ENCODE measurements around the gene BEAN1. TPM values are rescaled to one million over a fixed set of nuclear protein-coding genes. Genes with fewer than 3 reads are reported as not detected.

Gene BEAN1
- total RNA-seq, 4 donors from 2014 or later = 0.72 to 4.8 (median 2.5) TPM

DNA sequence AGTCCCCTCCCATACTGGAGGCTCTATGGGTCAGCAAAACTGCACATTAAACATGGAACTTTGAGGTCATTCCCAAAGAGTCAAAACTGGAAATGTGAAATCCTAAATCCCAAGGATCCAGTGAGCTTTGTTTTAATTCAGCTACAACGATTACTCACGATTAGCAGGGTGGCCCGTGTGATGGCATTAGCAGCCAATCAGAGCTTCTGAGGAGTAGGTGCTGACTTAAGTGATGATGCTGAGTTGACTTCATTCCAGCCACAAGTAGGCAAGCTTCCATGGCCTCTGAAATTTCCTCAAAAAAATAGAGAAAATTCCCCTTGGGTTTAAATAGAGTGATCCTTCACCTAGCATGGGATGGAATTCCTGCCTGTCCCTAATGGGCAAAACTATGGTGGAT, 28.1 kb upstream of the BEAN1 start:
- peaks cover 3% of the 10 kb centered on the region for H3K36me3 ChIP-seq

DNA sequence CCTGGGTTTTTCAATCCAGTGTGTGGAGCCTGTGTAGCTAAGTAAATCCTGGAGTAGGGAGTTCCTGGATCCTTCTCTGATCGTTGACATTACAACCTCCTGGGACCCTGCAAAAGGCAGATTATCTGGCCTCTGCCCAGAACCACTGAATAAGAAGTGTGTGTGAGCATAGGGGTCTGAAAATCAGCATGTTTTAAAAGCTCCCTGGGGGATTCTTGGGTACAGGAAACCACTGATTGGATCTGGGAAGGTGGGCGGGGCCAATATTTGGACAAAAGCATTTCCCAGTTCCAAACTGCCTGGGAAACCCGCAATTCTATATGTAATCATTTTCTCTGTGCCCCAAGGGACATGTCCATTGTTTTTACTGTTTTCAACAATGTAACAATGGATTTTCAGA, 27.2 kb upstream of the BEAN1 start:
- H3K27ac ChIP-seq = no peak overlapping the region
- H3K4me1 ChIP-seq = no peaks in the 10 kb centered on the region
- H3K9me3 ChIP-seq = no peaks in the 10 kb centered on the region
- no peaks in the 10 kb centered on the region for H3K27me3 ChIP-seq
- WGBS = 41% methylated on average over 3 of the region's 3 CpGs
- DNase-seq (ENCODE audit: low spot score in 2 of 2) = peak in 1 of 2 donors; percentile 28
- no peak for TF ChIP-seq EP300 (IDR thresholded peaks at IDR 0.05)
- TF ChIP-seq, protein P1, sequence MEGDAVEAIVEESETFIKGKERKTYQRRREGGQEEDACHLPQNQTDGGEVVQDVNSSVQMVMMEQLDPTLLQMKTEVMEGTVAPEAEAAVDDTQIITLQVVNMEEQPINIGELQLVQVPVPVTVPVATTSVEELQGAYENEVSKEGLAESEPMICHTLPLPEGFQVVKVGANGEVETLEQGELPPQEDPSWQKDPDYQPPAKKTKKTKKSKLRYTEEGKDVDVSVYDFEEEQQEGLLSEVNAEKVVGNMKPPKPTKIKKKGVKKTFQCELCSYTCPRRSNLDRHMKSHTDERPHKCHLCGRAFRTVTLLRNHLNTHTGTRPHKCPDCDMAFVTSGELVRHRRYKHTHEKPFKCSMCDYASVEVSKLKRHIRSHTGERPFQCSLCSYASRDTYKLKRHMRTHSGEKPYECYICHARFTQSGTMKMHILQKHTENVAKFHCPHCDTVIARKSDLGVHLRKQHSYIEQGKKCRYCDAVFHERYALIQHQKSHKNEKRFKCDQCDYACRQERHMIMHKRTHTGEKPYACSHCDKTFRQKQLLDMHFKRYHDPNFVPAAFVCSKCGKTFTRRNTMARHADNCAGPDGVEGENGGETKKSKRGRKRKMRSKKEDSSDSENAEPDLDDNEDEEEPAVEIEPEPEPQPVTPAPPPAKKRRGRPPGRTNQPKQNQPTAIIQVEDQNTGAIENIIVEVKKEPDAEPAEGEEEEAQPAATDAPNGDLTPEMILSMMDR (IDR thresholded peaks at IDR 0.05) = no peak
- no peak for TF ChIP-seq POLR2A (IDR thresholded peaks at IDR 0.05)
- TF ChIP-seq POLR2AphosphoS5 (IDR thresholded peaks at IDR 0.05) = no peak
- no peak overlapping the region for H3K4me3 ChIP-seq
- H3K36me3 ChIP-seq = peaks cover 3% of the 10 kb centered on the region

More for the DNA sequence above, 28.1 kb upstream of the BEAN1 start:
- 62% methylated on average over 3 of the region's 3 CpGs for WGBS
- H3K9me3 ChIP-seq = no peaks in the 10 kb centered on the region
- TF ChIP-seq POLR2A (IDR thresholded peaks at IDR 0.05) = no peak
- no peak for TF ChIP-seq POLR2AphosphoS5 (IDR thresholded peaks at IDR 0.05)
- TF ChIP-seq, protein P1 (IDR thresholded peaks at IDR 0.05) = no peak
- no peak for TF ChIP-seq EP300 (IDR thresholded peaks at IDR 0.05)
- no peak overlapping the region for H3K4me3 ChIP-seq
- H3K27me3 ChIP-seq = no peaks in the 10 kb centered on the region
- DNase-seq (ENCODE audit: low spot score in 2 of 2) = no peak
- no peak overlapping the region for H3K27ac ChIP-seq
- no peaks in the 10 kb centered on the region for H3K4me1 ChIP-seq

DNA sequence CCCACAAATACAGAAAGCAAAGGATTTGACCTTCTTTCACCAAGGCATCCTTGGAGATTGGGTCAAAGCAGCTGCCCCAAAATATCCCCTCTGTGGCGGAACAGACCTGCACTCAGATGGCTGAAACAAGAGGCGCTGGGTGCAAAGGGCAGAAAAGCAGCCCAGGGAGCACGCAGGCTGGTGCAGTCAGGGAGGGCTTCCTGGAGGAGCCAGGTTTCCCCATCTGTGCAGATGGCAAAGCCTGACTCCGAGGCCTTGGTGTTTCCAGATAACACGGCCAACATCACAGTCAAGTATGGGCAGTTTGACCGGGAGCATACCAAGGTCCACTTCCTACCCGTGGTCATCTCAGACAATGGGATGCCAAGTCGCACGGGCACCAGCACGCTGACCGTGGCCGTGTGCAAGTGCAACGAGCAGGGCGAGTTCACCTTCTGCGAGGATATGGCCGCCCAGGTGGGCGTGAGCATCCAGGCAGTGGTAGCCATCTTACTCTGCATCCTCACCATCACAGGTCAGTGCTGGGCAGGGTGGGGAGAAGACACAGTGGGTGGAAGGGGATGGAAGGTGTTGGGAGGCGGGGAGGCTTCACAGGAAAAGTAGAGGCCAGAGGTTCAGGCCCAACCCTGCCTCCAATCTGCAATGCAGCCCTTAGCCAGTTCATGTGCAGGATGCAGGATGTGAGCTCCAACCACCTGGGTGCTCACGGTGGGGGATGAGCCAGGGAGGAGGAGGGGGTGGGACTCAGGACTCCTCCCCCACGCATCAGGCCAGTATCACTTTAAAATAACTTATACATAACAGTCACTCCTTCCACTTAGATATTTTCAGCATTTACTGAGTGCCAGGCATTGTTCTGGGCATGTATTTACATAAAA, 26.4 kb upstream of the BEAN1 start:
- peak in 1 of 2 donors; percentile 61 for DNase-seq (ENCODE audit: low spot score in 2 of 2)
- H3K4me3 ChIP-seq = no peak overlapping the region
- 86% methylated on average over 14 of the region's 20 CpGs for WGBS
- H3K9me3 ChIP-seq = no peaks in the 10 kb centered on the region
- peaks cover under 1% of the 10 kb centered on the region for H3K27me3 ChIP-seq
- peaks cover 3% of the 10 kb centered on the region for H3K36me3 ChIP-seq
- no peaks in the 10 kb centered on the region for H3K4me1 ChIP-seq
- no peak overlapping the region for H3K27ac ChIP-seq
- TF ChIP-seq POLR2A (IDR thresholded peaks at IDR 0.05) (no peak), POLR2AphosphoS5 (IDR thresholded peaks at IDR 0.05) (no peak), EP300 (IDR thresholded peaks at IDR 0.05) (no peak)
- TF ChIP-seq, protein P1 (IDR thresholded peaks at IDR 0.05) = no peak

DNA sequence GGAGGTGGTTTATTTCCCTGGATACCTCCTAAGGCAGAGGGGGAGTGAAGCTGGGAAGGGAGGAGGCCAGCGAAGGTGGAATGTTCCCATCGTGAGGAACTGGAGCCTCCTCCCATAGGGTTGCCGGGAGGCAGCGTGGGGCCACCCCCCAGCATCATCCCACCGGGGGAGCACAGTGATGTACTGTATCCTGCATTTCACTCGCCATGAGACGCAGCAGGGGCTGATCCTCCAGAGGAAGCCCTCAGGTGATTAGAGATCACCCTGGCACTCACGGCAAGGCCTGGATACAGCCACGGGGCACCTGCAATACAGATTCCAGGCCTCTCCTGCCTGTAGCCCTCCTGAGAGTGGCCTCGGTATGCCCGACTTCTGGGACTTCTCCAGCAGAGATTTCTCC, 25.5 kb upstream of the BEAN1 start:
- DNase-seq (ENCODE audit: low spot score in 2 of 2) = peak in 1 of 2 donors; percentile 49
- H3K36me3 ChIP-seq = peaks cover 3% of the 10 kb centered on the region
- no peak overlapping the region for H3K27ac ChIP-seq

DNA sequence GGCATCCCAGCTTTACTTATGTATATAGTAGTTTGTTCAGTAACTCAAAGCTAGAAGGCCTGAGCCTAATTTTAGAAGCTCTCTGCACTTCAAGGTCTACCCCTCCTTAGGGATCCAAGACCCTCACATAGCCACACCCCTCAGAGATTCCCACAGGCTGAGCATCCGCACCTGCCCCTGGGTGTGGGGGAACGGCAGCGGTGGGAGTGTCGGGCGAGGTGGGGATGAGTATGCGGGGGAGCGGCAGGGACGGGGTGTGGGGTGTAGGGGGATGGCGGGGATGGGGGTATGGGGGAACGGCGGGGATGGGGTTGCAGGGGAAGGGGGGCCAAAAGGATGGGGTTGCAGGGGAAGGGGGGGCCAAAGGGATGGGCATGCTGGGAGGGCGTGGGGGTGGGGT, 24.9 kb upstream of the BEAN1 start:
- Histone ChIP-seq H3K9me3 (no peaks in the 10 kb centered on the region), H3K27ac (no peak overlapping the region), H3K4me1 (peaks cover 7% of the 10 kb centered on the region), H3K4me3 (no peak overlapping the region), H3K36me3 (peaks cover 3% of the 10 kb centered on the region), H3K27me3 (peaks cover 6% of the 10 kb centered on the region)
- DNase-seq (ENCODE audit: low spot score in 2 of 2) = peak in 1 of 2 donors; percentile 64
- no peak for TF ChIP-seq POLR2AphosphoS5 (IDR thresholded peaks at IDR 0.05)
- WGBS = 85% methylated on average over 12 of the region's 12 CpGs

More for the DNA sequence above, 25.5 kb upstream of the BEAN1 start:
- 89% methylated on average over 10 of the region's 11 CpGs for WGBS
- H3K4me1 ChIP-seq = peaks cover 1% of the 10 kb centered on the region
- peaks cover 6% of the 10 kb centered on the region for H3K27me3 ChIP-seq
- no peak overlapping the region for H3K4me3 ChIP-seq
- TF ChIP-seq EP300 (IDR thresholded peaks at IDR 0.05) = no peak
- TF ChIP-seq POLR2AphosphoS5 (IDR thresholded peaks at IDR 0.05) = no peak
- no peak for TF ChIP-seq POLR2A (IDR thresholded peaks at IDR 0.05)
- TF ChIP-seq, protein P1 (IDR thresholded peaks at IDR 0.05) = no peak
- no peaks in the 10 kb centered on the region for H3K9me3 ChIP-seq

Measured in suprapubic skin (tissue), 4 donors.